SU-DHL-6 (cell line): ENCODE results near the gene BCAS3.

Experiments used
- H2AFZ ChIP-seq: fragments of 200-600 bp; sonication (generic); 2 replicates; pipeline ENCODE4 v1.6.1; 2014; ENCODE audit warnings: low read depth, mild to moderate bottlenecking, moderate library complexity, mixed read lengths, antibody characterized with exemption, low read length; ENCODE audit not compliant: severe bottlenecking
- H3F3A ChIP-seq: fragments of 200-600 bp; shearing (Covaris generic); 2 replicates; pipeline ENCODE4 v1.6.0; 2016; ENCODE audit warnings: antibody characterized with exemption, mild to moderate bottlenecking; ENCODE audit not compliant: insufficient read depth
- H3K27ac ChIP-seq: fragments of 200-600 bp; sonication (generic); 2 replicates; pipeline ENCODE4 v1.5.1; 2016; ENCODE audit warnings: low read depth, mild to moderate bottlenecking, low read length, moderate library complexity, mixed read lengths
- H3K27me3 ChIP-seq: fragments of 200-600 bp; sonication (generic), shearing (Covaris generic); 2 replicates; pipeline ENCODE4 v1.6.0; 2014; ENCODE audit warnings: mild to moderate bottlenecking, low read length
- H3K36me3 ChIP-seq: fragments of 200-600 bp; sonication (generic); 2 replicates; pipeline ENCODE4 v1.6.1; 2014; ENCODE audit warnings: mild to moderate bottlenecking, low read length, mixed read lengths
- H3K4me2 ChIP-seq: fragments of 300-600, 200-600 bp; shearing (Covaris generic), sonication (generic); 2 replicates; pipeline ENCODE4 v1.6.0; 2014; ENCODE audit warnings: low read length, low read depth, mild to moderate bottlenecking; ENCODE audit not compliant: poor library complexity, severe bottlenecking
- H3K4me3 ChIP-seq: fragments of 200-600 bp; sonication (generic); 2 replicates; pipeline ENCODE4 v1.5.1; 2014; ENCODE audit warnings: antibody characterized with exemption, low read length, mild to moderate bottlenecking, mixed read lengths; ENCODE audit not compliant: insufficient read depth, poor library complexity, severe bottlenecking
- H3K79me2 ChIP-seq: fragments of 200-600 bp; sonication (generic); 2 replicates; pipeline ENCODE4 v1.6.1; 2014; ENCODE audit warnings: mild to moderate bottlenecking, low read length, moderate library complexity; ENCODE audit not compliant: insufficient read depth
- H3K9ac ChIP-seq: fragments of 200-600 bp; sonication (generic); 2 replicates; pipeline ENCODE4 v1.7.0; 2014; ENCODE audit warnings: mild to moderate bottlenecking, low read length
- H3K9me2 ChIP-seq: fragments of 200-600 bp; sonication (generic); replicated peaks from 2 replicates; pipeline ENCODE4 v1.6.1; 2014; ENCODE audit warnings: low read length; ENCODE audit not compliant: insufficient read depth
- H3K9me3 ChIP-seq: fragments of 200-600 bp; sonication (generic); 2 replicates; pipeline ENCODE4 v1.6.1; 2014; ENCODE audit warnings: low read length, mixed read lengths; ENCODE audit not compliant: insufficient read depth
- H4K20me1 ChIP-seq: fragments of 200-600 bp; sonication (generic); 2 replicates; pipeline ENCODE4 v1.6.1; 2014; ENCODE audit warnings: low read depth, mild to moderate bottlenecking, antibody characterized with exemption, low read length, moderate library complexity, mixed read lengths
- EZH2phosphoT487 ChIP-seq: fragments of 200-600 bp; sonication (generic), shearing (Covaris generic); conservative IDR thresholded peaks from 2 replicates; pipeline ENCODE4 v1.6.1; 2018; ENCODE audit warnings: mild to moderate bottlenecking, antibody characterized with exemption, low read length, moderate library complexity, mixed read lengths
- TF ChIP-seq, protein P1 (sequence below): fragments of 200-600 bp; sonication (generic); IDR thresholded peaks from one replicate; pipeline ENCODE4 v1.5.1; 2017; ENCODE audit warnings: antibody characterized with exemption, mild to moderate bottlenecking, low read length, moderate library complexity; ENCODE audit not compliant: insufficient read depth, poor library complexity, severe bottlenecking

The BCAS3 gene

DNA sequence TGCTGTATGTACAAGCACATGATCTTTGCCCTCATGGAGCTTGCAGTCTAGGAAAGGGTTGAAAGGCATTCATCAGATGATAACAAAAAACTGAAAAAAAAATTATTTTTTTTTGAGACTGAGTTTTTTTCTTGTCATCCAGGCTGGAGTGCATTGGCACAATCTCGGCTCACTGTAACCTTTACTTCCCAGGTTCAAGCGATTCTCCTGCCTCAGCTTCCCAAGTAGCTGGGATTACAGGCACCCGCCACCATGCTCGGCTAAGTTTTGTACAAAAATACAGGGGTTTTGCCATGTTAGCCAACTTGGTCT lies 38.7 kb upstream of the BCAS3 start:
- Histone ChIP-seq H3K4me3 (no peak overlapping the region), H3K9me2 (no peaks in the 10 kb centered on the region), H3K9ac (no peak overlapping the region), H3K27me3 (no peaks in the 10 kb centered on the region), H3F3A (peaks cover 10% of the 10 kb centered on the region; the same call in 1 of the 2 replicates), H3K27ac (no peak overlapping the region), H2AFZ (no peak overlapping the region), H3K79me2 (peaks cover 8% of the 10 kb centered on the region; the same call in 1 of the 2 replicates), H3K4me2 (no peak overlapping the region), H3K36me3 (no peaks in the 10 kb centered on the region), H4K20me1 (no peaks in the 10 kb centered on the region), H3K9me3 (no peaks in the 10 kb centered on the region)
- TF ChIP-seq, protein P1, sequence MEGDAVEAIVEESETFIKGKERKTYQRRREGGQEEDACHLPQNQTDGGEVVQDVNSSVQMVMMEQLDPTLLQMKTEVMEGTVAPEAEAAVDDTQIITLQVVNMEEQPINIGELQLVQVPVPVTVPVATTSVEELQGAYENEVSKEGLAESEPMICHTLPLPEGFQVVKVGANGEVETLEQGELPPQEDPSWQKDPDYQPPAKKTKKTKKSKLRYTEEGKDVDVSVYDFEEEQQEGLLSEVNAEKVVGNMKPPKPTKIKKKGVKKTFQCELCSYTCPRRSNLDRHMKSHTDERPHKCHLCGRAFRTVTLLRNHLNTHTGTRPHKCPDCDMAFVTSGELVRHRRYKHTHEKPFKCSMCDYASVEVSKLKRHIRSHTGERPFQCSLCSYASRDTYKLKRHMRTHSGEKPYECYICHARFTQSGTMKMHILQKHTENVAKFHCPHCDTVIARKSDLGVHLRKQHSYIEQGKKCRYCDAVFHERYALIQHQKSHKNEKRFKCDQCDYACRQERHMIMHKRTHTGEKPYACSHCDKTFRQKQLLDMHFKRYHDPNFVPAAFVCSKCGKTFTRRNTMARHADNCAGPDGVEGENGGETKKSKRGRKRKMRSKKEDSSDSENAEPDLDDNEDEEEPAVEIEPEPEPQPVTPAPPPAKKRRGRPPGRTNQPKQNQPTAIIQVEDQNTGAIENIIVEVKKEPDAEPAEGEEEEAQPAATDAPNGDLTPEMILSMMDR: no peak
- TF ChIP-seq EZH2phosphoT487: no peak

DNA sequence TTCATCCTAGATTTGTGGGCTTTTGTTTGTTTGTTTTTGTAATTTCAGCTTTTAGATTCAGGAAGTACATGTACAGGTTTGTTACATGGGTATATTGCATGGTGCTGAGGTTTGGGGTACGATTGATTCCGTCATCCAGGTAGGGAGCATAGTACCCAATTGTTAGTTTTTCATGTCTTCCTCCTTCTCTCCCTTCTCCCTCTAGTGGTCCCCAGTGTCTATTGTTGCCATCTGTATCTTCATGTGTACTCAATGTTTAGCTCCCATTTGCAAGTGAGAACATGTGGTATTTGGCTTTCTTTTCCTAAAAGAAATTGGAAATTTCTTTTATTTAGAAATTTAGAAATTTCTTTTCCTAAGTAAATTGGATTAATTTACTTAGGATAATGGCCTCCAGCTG lies 37.1 kb upstream of the BCAS3 start:
- Histone ChIP-seq H3K9me2 (no peaks in the 10 kb centered on the region), H3K4me2 (no peak overlapping the region), H3K9me3 (no peaks in the 10 kb centered on the region), H3K79me2 (peaks cover 8% of the 10 kb centered on the region; the same call in 1 of the 2 replicates), H2AFZ (no peak overlapping the region), H3K36me3 (no peaks in the 10 kb centered on the region), H4K20me1 (no peaks in the 10 kb centered on the region), H3K9ac (no peak overlapping the region), H3F3A (peaks cover 10% of the 10 kb centered on the region; the same call in 1 of the 2 replicates), H3K27ac (no peak overlapping the region), H3K4me3 (no peak overlapping the region), H3K27me3 (no peaks in the 10 kb centered on the region)
- TF ChIP-seq, protein P1: no peak
- TF ChIP-seq EZH2phosphoT487: no peak

- TF ChIP-seq, protein P1: no peak
- TF ChIP-seq EZH2phosphoT487: no peak
- Histone ChIP-seq H3K27ac (no peak overlapping the region), H3K27me3 (no peaks in the 10 kb centered on the region), H3K36me3 (no peaks in the 10 kb centered on the region), H3K4me3 (no peak overlapping the region), H3K9ac (no peak overlapping the region), H3F3A (peaks cover 10% of the 10 kb centered on the region; the same call in 1 of the 2 replicates), H2AFZ (no peak overlapping the region), H3K79me2 (peaks cover 12% of the 10 kb centered on the region; the same call in 1 of the 2 replicates), H4K20me1 (no peaks in the 10 kb centered on the region), H3K9me3 (no peaks in the 10 kb centered on the region), H3K4me2 (no peak overlapping the region), H3K9me2 (no peaks in the 10 kb centered on the region)
These were observed 36.5 kb upstream of the BCAS3 start for GRCh38 chr17:60641126-60641525.
